Body of pancreas (tissue), 4 donors: ENCODE measurements around the gene CMSS1.

ENCODE experiments used
- POLR2A ChIP-seq, 3 donors: fragments of 450-650 bp; IDR thresholded peaks; one replicate each; pipeline ENCODE4 v1.6.1; 2016; ENCODE audit warnings: antibody characterized with exemption in 3 of 3, mild to moderate bottlenecking in 2 of 3
- TF ChIP-seq, protein P1 (sequence below), 7 experiments: fragments of 450-650 bp in 4 of 7; fragments of 200-600 bp in 3 of 7; sonication (generic) in 3 of 7; IDR thresholded peaks; one replicate each; pipeline ENCODE4 v1.5.1; 2016 to 2019; ENCODE audit warnings: antibody characterized with exemption in 7 of 7

DNA sequence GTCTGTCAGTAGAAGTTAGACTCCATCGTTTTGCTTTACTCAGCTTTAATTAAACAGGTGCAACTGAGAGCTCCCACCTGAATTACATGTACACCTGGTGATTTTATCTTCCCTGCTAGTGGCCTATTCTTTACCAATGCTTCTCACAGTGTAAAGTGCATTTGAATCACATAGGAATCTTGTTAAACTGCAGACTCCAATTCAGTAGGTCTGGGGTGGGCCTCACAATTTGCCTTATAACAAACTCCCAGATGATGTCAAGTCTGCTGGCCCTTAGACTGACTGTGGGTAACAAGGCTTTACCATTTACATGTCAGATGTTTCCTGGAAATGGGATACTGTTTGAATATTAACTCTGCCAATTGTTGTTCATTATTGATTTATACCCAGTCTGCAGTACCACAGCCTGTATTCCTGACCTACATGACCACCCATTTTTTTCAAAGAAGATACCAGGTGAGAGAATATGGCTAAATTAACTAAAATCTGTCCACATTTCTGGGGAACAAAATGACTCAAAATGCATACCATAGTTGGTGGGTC lies 37.2 kb downstream of the CMSS1 start:
- TF ChIP-seq, protein P1, sequence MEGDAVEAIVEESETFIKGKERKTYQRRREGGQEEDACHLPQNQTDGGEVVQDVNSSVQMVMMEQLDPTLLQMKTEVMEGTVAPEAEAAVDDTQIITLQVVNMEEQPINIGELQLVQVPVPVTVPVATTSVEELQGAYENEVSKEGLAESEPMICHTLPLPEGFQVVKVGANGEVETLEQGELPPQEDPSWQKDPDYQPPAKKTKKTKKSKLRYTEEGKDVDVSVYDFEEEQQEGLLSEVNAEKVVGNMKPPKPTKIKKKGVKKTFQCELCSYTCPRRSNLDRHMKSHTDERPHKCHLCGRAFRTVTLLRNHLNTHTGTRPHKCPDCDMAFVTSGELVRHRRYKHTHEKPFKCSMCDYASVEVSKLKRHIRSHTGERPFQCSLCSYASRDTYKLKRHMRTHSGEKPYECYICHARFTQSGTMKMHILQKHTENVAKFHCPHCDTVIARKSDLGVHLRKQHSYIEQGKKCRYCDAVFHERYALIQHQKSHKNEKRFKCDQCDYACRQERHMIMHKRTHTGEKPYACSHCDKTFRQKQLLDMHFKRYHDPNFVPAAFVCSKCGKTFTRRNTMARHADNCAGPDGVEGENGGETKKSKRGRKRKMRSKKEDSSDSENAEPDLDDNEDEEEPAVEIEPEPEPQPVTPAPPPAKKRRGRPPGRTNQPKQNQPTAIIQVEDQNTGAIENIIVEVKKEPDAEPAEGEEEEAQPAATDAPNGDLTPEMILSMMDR (IDR thresholded peaks at IDR 0.05) = no peak
- no peak for TF ChIP-seq POLR2A (IDR thresholded peaks at IDR 0.05)
